ENCODE results near the gene LDLRAD4. TPM values are rescaled to one million over a fixed set of nuclear protein-coding genes. Genes with fewer than 3 reads are reported as not detected.

LDLRAD4 gene
- total and polyA plus RNA-seq, 12 donors: 3.9 to 64.5 (median 36.0) TPM

DNA sequence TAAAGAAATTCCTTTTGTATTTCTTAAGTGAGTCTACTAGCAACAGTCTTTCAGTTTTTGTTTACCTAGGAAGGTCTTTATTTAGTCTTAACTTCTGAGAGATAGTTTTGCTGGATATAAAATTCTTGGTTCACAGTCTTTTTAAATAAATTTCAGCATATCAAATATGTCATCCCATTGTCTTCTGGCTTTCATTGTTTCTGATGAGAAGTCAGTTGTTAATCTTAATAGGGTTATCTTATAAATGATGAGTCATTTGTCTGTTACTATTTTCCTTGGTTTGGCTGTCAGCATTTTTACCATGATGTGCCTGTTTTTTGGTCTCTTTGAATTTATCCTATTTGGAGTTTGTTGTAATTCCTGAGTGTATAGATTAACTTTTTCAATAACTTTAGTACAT, 378.5 kb downstream of the LDLRAD4 start:
- no peak overlapping the region for H3K4me3 ChIP-seq
- intact Hi-C loops (cut with DNase I): no loop called here
- H3K27me3 ChIP-seq: no peaks in the 10 kb centered on the region
- H3K4me1 ChIP-seq (replicated peaks in 1 of 2): peaks cover 0 to under 1% of the 10 kb centered on the region in 2 donors
- peaks cover 0 to 27% (median 10%) of the 10 kb centered on the region in 3 donors for H3K9me3 ChIP-seq (replicated peaks in 1 of 3)
- DNase-seq: no peak
- no peaks in the 10 kb centered on the region for H3K36me3 ChIP-seq (replicated peaks in 1 of 2)
- H3K27ac ChIP-seq: no peak overlapping the region
- TF ChIP-seq, protein P1, sequence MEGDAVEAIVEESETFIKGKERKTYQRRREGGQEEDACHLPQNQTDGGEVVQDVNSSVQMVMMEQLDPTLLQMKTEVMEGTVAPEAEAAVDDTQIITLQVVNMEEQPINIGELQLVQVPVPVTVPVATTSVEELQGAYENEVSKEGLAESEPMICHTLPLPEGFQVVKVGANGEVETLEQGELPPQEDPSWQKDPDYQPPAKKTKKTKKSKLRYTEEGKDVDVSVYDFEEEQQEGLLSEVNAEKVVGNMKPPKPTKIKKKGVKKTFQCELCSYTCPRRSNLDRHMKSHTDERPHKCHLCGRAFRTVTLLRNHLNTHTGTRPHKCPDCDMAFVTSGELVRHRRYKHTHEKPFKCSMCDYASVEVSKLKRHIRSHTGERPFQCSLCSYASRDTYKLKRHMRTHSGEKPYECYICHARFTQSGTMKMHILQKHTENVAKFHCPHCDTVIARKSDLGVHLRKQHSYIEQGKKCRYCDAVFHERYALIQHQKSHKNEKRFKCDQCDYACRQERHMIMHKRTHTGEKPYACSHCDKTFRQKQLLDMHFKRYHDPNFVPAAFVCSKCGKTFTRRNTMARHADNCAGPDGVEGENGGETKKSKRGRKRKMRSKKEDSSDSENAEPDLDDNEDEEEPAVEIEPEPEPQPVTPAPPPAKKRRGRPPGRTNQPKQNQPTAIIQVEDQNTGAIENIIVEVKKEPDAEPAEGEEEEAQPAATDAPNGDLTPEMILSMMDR (IDR thresholded peaks at IDR 0.05): no peak
- no peak for TF ChIP-seq POLR2A (IDR thresholded peaks at IDR 0.05)

GRCh38 chr18:13598591-13598990, 380.0 kb downstream of the LDLRAD4 start:
- no peak for DNase-seq
- Histone ChIP-seq H3K27me3 (no peaks in the 10 kb centered on the region), H3K4me1 (replicated peaks in 1 of 2) (no peaks in the 10 kb centered on the region), H3K9me3 (replicated peaks in 1 of 3) (peaks cover 0 to 27% (median 10%) of the 10 kb centered on the region in 3 donors), H3K27ac (no peak overlapping the region), H3K36me3 (replicated peaks in 1 of 2) (no peaks in the 10 kb centered on the region), H3K4me3 (no peak overlapping the region)
- TF ChIP-seq, protein P1 (IDR thresholded peaks at IDR 0.05): no peak
- no peak for TF ChIP-seq POLR2A (IDR thresholded peaks at IDR 0.05)
- intact Hi-C loops (cut with DNase I): no loop called here
- WGBS, 4 donors: 94 to 100% (median 96%) methylated on average over 2 of the region's 2 CpGs

DNA sequence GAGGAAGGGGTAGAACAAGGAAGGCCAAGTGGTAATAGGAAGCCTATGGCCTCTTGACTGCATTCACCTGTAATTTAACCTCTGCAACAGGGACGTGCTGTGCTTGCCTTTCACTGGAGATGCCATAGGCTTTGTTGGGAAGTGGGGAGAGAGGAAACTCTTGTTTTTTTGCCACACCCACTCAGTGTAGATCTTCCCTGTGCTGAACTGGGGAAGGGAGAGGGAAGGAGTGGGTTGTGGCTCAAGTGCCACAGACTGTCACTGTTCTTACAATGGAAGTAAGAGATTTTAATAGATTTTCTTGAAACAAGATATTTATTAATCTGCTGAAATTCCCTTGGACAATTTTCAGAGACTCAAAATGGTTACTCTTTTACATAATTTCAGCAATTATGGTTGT, 380.5 kb downstream of the LDLRAD4 start:
- H3K27me3 ChIP-seq: no peaks in the 10 kb centered on the region
- no peak overlapping the region for H3K27ac ChIP-seq
- 56 to 91% (median 76%) methylated on average over 1 of the region's 1 CpG for WGBS, 4 donors
- H3K36me3 ChIP-seq (replicated peaks in 1 of 2): no peaks in the 10 kb centered on the region
- H3K9me3 ChIP-seq (replicated peaks in 1 of 3): peaks cover 0 to 27% (median 10%) of the 10 kb centered on the region in 3 donors
- H3K4me3 ChIP-seq: no peak overlapping the region
- no peaks in the 10 kb centered on the region for H3K4me1 ChIP-seq (replicated peaks in 1 of 2)
- intact Hi-C loops (cut with DNase I): no loop called here
- DNase-seq: no peak
- TF ChIP-seq POLR2A (IDR thresholded peaks at IDR 0.05): no peak
- TF ChIP-seq, protein P1 (IDR thresholded peaks at IDR 0.05): no peak

GRCh38 chr18:13603304-13604019, 384.9 kb downstream of the LDLRAD4 start:
- no peak overlapping the region for H3K27ac ChIP-seq

More at GRCh38 chr18:13603304-13604019, 384.9 kb downstream of the LDLRAD4 start:
- 89 to 92% (median 91%) methylated on average over 14 of the region's 14 CpGs for WGBS, 4 donors
- no peak for DNase-seq
- Histone ChIP-seq H3K36me3 (replicated peaks in 1 of 2) (no peaks in the 10 kb centered on the region), H3K4me1 (replicated peaks in 1 of 2) (no peaks in the 10 kb centered on the region), H3K4me3 (no peak overlapping the region), H3K9me3 (replicated peaks in 1 of 3) (no peaks in the 10 kb centered on the region), H3K27me3 (no peaks in the 10 kb centered on the region)
- TF ChIP-seq POLR2A (IDR thresholded peaks at IDR 0.05): no peak
- TF ChIP-seq, protein P1 (IDR thresholded peaks at IDR 0.05): no peak
- intact Hi-C loops (cut with DNase I): no loop called here
